Measurements from ENCODE around the gene RAB4B. TPM values are rescaled to one million over a fixed set of nuclear protein-coding genes. Genes with fewer than 3 reads are reported as not detected.
A peak's percentile ranks its signal among the peaks of the same experiment; 100 is the strongest.

Gene RAB4B
- total and polyA plus RNA-seq, 2 donors (not counting 1 experiment from before 2014, with no cell fraction given): 108 to 141 TPM

GRCh38 chr19:40807147-40808020, 29.3 kb downstream of the RAB4B start:
- peak overlapping the region; percentile 60 for H3K4me3 Mint-ChIP-seq

More at GRCh38 chr19:40807147-40808020, 29.3 kb downstream of the RAB4B start:
- H3K9ac ChIP-seq (ENCODE audit: low read length): no peak overlapping the region
- H3K27me3 ChIP-seq (replicated peaks in 1 of 4; ENCODE audit: control extremely low read depth in 1 of 4, control insufficient read depth in 3 of 4, insufficient read depth in 4 of 4, low read length in 3 of 4): no peaks in the 10 kb centered on the region
- no peak for ATAC-seq (ENCODE audit: low read depth)
- DNase-seq: peak; percentile 45
- no peaks in the 10 kb centered on the region for H3K27me3 Mint-ChIP-seq
- H3K9me3 Mint-ChIP-seq (ENCODE audit: insufficient read depth): no peaks in the 10 kb centered on the region
- ChIA-PET CTCF (interaction anchor here (0.8 to 4.8 kb wide), 11 partner anchors 9 to 145 kb away, joined by 3 to 39 read pairs (median 6); partner anchors contain the start of genes ACTMAP, COQ8B, EGLN2 and ITPKC), POLR2A (interaction anchor here (0.5 to 1.4 kb wide), 6 partner anchors 9 to 387 kb away, joined by 3 to 8 read pairs (median 4); partner anchors contain the start of genes ACTMAP, EGLN2, RAB4B and SNRPA)
- peaks cover 59 to 76% of the 10 kb centered on the region in 2 donors for H3K4me1 ChIP-seq (ENCODE audit: control insufficient read depth in 2 of 2, insufficient read depth in 2 of 2, low read length in 2 of 2)
- peak overlapping the region; percentile 93 for H3K4me2 ChIP-seq (replicated peaks; ENCODE audit: low read depth, low read length, poor library complexity, severe bottlenecking)
- peak; percentile 63 for TF ChIP-seq CTCF (IDR thresholded peaks at IDR 0.05)
- no peak for TF ChIP-seq EZH2 (IDR thresholded peaks at IDR 0.05; ENCODE audit: borderline replicate concordance, insufficient read depth, low read depth, low read length, poor library complexity, severe bottlenecking)
- peaks cover 0 to 69% of the 10 kb centered on the region in 2 experiments for H3K36me3 ChIP-seq (replicated peaks in 1 of 2; ENCODE audit: control extremely low read depth in 1 of 2, control insufficient read depth in 1 of 2, extremely low read depth in 1 of 2, insufficient read depth in 2 of 2, low read length in 1 of 2)
- intact Hi-C loops (cut with micrococcal nuclease): loop anchor here (1.0 to 2.0 kb wide), 2 partner anchors 9 to 57 kb away; partner anchors contain the start of genes ACTMAP and SNRPA
- no peak overlapping the region for H2AFZ ChIP-seq (ENCODE audit: insufficient read depth, low read depth, low read length, poor library complexity, severe bottlenecking)
- peak overlapping the region; percentile 85 for H3K27ac Mint-ChIP-seq
- peaks cover 81% of the 10 kb centered on the region for H3K4me1 Mint-ChIP-seq
- WGBS (ENCODE audit: insufficient coverage): 85% methylated on average over 18 of the region's 18 CpGs
- H3K4me3 ChIP-seq (ENCODE audit: control extremely low read depth in 1 of 5, extremely low read depth in 1 of 5, insufficient read depth in 1 of 5, low read depth in 2 of 5, low read length in 4 of 5): no peak overlapping the region
- no peaks in the 10 kb centered on the region for H3K9me3 ChIP-seq (ENCODE audit: control extremely low read depth in 1 of 3, control insufficient read depth in 2 of 3, insufficient read depth in 1 of 3, low read length in 2 of 3)
- H4K20me1 ChIP-seq (ENCODE audit: control insufficient read depth, insufficient read depth, low read length, poor library complexity, severe bottlenecking): peaks cover 74% of the 10 kb centered on the region
- peak overlapping the region; percentile 24 to 86 for H3K27ac ChIP-seq (ENCODE audit: low read length in 2 of 2)
- peaks cover 71% of the 10 kb centered on the region for H3K79me2 ChIP-seq (ENCODE audit: control insufficient read depth, insufficient read depth, low read length)

Data from B cell (primary cell).